ENCODE measurements around the gene ATP9A.
"Not testable (repeated sequence)": the region's sequence is repeated elsewhere in the genome, so short reads cannot be mapped to it uniquely, and the experiment has no call there.

Gene ATP9A

GRCh38 chr20:51685494-51685893 is 82.7 kb downstream of the ATP9A start:
- not testable (repeated sequence) for DNase-seq

GRCh38 chr20:51680067-51680749 is 88.0 kb downstream of the ATP9A start:
- DNase-seq, result no peak

GRCh38 chr20:51679254-51679921 is 88.8 kb downstream of the ATP9A start:
- no peak for DNase-seq

GRCh38 chr20:51678026-51678697 is 90.0 kb downstream of the ATP9A start:
- no peak for DNase-seq

GRCh38 chr20:51668947-51669346 is 99.2 kb downstream of the ATP9A start:
- DNase-seq, result no peak

GRCh38 chr20:51668515-51668914 is 99.7 kb downstream of the ATP9A start:
- no peak for DNase-seq

GRCh38 chr20:51667491-51667890 is 100.7 kb downstream of the ATP9A start:
- DNase-seq, result no peak

GRCh38 chr20:51667002-51667408 is 101.2 kb downstream of the ATP9A start:
- DNase-seq, result no peak

- no peak for DNase-seq
Measured at GRCh38 chr20:51666126-51666525, 102.1 kb downstream of the ATP9A start.

GRCh38 chr20:51665543-51666118 is 102.6 kb downstream of the ATP9A start:
- no peak for DNase-seq

- no peak for DNase-seq
Measured at GRCh38 chr20:51661609-51662178, 106.5 kb downstream of the ATP9A start.

GRCh38 chr20:51660672-51661608 is 107.2 kb downstream of the ATP9A start:
- no peak for DNase-seq

- DNase-seq, result no peak
Measured at GRCh38 chr20:51659491-51660050, 108.6 kb downstream of the ATP9A start.

GRCh38 chr20:51656726-51657260 is 111.4 kb downstream of the ATP9A start:
- DNase-seq, result no peak

- DNase-seq, result not testable (repeated sequence)
Measured at GRCh38 chr20:51656089-51656488, 112.1 kb downstream of the ATP9A start.

GRCh38 chr20:51654495-51654894 is 113.7 kb downstream of the ATP9A start:
- DNase-seq, result no peak

- no peak for DNase-seq
Measured at GRCh38 chr20:51654060-51654459, 114.1 kb downstream of the ATP9A start.

GRCh38 chr20:51653226-51653625 is 115.0 kb downstream of the ATP9A start:
- DNase-seq, result no peak

GRCh38 chr20:51651921-51652549 is 116.2 kb downstream of the ATP9A start:
- DNase-seq, result no peak

- no peak for DNase-seq
Measured at GRCh38 chr20:51650685-51651134, 117.5 kb downstream of the ATP9A start.

- no peak for DNase-seq
Measured at GRCh38 chr20:51648571-51648947, 119.6 kb downstream of the ATP9A start.
